ENCODE measurements around the gene DPP7.

DPP7 gene

DNA sequence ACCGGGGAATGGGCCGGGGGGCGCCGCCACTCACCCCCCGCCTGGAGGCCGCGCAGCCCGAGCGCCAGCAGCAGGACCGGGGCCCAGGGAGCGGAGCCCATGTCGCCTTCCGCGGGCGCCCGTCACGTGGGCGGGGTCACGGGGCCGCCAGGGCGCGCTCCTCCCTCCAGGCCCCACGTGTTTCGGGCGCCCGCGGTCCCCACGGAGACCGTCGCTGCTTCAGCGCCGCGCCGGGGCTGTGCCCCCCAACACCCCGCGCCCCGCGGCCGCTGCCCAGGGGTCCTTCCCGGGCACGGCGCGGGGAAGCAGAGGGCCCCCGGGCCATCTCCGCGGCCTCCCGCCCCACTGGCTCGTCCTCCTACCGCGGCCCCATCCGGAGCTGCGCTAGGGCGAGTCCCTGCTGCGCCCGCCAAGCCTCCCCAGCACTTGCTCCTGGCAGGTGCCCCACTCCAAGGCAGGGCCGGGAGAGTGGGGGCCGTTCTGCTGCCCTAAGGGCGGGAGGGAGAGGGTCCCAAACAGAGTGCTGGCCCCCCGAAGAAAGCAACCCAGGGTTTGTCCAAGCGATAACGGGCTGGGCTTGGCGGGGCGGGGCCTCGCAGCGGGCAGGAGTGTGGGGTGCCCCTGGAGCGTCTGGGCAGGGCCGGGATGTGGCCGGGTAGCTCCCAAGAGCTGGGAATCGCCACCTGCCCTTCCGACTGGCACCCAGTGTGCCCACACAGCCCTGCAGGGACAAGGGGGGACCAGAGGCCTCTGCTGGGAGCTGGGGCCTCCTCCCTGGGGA is at the start of gene DPP7:
DPP7 (minus strand) TSS at position 121 of the 781 bp plus-strand sequence; CDS start at position 101, 20 bp downstream.
- DNase-seq (ENCODE audit: low read depth in 2 of 2), result peak; percentile 58 to 67

DNA sequence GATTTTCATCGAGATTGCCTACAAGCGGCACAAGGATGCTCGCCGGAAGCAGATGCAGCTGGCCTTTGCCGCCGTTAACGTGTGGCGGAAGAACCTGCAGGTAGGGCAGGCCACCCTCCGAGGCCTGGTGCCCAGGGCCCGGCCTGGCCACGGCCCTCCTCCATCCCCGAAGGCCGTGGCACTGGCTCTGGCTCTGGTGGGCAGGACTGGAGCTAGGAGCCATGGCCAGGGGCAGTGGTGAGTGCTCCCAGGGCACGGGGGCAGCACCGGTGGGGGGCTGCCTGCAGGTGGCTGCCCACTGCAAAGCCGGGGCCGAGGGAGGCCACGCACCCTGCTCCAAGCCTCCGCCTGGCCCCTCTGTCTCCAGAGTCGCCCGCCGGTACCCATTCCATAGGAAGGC is 49.3 kb upstream of the DPP7 start:
- no peak for DNase-seq (ENCODE audit: low read depth in 2 of 2)

DNA sequence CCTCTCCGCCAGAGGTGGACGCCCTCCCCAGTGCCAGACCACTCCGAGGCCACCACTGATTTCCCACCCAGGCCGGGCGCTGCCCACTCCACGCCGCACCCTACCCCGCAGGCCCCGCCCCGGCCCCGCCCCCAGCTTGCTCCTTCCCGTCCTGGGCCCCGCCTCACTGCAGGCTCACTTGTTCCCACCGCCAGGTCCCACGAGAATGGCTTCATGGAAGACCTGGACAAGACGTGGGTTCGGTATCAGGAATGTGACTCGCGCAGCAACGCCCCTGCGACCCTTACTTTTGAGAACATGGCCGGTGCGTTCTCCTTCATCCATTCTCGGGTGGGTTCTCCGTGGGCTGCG is 48.8 kb upstream of the DPP7 start:
- no peak for DNase-seq (ENCODE audit: low read depth in 2 of 2)

DNA sequence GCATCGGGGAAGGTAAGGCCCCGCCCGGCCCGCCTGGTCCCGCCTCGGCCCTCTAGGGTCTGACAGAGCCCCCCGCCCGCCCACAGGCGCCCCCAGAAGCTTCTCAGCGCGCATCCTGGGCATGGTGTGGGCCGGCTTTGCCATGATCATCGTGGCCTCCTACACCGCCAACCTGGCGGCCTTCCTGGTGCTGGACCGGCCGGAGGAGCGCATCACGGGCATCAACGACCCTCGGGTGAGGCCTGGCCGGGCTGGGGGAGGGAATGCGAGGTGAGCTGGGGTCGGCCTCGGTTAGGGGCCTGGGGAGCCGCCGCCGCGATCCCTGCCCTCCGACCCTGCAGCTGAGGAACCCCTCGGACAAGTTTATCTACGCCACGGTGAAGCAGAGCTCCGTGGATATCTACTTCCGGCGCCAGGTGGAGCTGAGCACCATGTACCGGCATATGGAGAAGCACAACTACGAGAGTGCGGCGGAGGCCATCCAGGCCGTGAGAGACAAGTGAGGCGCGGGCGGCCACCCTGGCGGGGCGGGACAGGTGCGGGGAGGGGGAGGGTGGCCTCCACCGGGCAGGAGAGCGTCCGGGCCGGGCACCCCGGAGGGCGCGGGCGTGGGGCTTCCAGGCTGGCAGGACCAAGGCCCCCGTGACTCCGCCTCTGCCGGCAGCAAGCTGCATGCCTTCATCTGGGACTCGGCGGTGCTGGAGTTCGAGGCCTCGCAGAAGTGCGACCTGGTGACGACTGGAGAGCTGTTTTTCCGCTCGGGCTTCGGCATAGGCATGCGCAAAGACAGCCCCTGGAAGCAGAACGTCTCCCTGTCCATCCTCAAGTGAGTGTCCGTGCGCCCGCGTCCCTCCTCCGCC is 48.2 kb upstream of the DPP7 start:
- no peak for DNase-seq (ENCODE audit: low read depth in 2 of 2)

DNA sequence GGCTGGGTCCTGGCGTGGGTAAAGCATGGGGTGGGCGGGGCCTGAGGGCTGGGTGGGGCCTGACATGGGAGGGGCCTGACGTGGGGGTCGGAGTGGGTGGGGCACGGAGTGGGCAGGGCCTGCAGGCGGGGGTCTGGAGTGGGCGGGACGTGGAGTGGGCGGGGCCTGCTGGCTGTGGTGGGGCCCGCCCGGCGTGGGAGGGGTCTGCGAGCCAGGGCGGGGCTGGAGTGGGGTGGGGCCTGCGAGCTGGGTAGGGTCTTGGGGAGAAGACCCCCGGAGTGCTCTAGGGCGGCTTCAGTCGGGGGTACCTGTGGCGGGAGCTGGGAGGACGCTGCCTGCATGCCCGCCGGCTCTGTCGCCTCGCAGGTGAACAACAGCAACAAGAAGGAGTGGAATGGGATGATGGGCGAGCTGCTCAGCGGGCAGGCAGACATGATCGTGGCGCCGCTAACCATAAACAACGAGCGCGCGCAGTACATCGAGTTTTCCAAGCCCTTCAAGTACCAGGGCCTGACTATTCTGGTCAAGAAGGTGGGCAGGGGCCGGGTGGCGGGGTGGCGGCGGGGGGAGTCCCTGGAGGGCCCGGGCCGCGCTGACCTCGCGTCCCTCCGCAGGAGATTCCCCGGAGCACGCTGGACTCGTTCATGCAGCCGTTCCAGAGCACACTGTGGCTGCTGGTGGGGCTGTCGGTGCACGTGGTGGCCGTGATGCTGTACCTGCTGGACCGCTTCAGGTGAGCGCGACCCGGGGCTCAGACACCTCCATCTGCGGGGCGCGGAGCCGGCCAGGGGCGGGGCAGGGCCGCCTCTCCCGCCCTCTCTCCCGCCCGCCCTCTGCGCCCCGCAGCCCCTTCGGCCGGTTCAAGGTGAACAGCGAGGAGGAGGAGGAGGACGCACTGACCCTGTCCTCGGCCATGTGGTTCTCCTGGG is 47.3 kb upstream of the DPP7 start:
- no peak for DNase-seq (ENCODE audit: low read depth in 2 of 2)

DNA sequence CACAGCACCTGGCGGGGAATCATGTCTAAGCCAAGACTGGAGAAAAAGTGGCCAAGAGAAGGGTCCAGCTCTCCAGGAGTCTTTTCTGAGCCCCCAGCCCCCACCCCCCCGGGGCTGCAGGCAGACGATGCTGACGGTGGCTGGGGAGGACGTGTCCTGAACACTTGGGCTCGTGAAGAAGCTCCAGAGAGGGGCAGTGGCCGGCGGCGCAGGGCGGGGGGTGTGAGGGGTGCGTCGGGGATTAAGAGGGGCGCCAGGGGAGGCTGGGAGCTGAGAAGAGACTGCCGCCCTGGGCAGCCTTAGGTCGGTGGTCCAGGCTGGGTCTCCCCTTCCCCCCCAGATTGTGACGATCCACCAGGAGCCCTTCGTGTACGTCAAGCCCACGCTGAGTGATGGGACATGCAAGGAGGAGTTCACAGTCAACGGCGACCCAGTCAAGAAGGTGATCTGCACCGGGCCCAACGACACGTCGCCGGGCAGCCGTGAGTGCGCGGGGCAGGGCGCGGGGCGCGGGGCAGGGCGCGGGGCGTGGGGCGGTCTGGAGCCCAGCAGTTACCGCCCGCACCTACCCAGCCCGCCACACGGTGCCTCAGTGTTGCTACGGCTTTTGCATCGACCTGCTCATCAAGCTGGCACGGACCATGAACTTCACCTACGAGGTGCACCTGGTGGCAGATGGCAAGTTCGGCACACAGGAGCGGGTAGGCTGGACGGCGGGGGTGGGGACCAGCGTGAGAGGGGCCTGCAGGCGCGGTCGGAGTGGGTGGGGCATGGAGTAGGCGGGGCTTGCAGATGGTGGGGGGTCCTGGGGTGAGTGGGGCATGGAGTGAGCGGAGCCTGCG is 46.4 kb upstream of the DPP7 start:
- no peak for DNase-seq (ENCODE audit: low read depth in 2 of 2)

DNA sequence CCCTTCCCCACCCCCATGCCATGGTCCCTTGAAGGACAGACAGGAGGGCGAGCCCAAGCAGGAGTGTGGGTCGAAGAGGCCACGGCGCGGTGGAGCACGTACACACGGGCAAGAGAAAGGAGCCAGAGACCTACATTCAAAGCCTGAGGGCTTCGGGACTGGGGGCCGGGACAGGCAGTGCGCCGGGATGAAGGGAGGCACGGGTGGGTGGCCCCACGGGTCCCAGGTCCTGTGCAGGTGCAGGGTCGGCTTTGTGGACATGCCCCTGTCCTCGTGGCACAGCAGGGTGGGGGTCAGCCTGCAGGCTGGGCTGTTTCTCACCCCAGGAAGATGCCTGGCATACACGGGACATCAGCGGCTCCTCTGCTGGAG is 45.5 kb upstream of the DPP7 start:
- DNase-seq (ENCODE audit: low read depth in 2 of 2), result no peak

DNA sequence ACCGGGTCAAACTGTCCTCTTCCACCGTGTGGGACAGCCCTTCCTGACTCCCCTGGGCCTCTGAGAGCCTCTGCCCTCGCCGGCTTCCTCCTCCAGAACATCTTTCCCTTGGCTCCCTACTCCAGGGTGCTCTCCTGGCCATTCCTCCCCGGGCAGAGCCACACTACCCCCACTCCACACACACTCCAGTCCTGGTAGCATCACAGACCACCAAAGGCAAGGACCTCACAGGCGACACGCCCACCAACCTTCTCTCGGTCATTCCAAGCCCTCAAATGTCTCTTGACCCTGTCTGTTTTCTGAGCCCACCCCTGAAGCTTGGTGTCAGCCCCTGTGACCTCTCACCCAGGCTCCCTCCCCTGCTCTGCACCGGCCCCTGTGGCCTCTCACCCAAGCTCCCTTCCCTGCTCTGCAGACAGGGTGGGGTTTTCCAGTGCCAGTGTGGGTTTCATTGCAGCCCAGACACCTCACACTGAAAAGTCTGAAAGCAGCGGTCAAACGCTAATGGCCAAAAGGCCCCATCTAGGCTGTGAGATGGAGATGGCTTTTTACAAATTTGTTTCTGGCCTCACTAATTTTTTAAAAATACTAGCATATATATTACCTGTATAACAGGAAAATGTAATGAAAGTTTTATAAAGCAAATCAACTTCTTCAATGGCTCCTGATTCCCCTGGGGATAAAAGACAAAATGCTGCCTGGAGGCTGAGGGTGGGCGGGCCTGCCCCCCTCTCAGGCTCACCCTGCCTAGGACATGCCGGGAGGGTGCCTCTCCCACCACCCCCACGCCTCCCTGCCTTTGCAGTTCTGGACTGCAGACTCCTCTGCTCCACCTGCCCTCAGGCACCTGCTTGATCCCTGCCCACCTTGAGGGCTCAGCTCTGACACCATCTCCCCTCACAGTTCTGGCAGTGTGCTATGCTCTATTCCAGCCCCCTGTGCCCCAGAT is 44.8 kb upstream of the DPP7 start:
- DNase-seq (ENCODE audit: low read depth in 2 of 2), result no peak

DNA sequence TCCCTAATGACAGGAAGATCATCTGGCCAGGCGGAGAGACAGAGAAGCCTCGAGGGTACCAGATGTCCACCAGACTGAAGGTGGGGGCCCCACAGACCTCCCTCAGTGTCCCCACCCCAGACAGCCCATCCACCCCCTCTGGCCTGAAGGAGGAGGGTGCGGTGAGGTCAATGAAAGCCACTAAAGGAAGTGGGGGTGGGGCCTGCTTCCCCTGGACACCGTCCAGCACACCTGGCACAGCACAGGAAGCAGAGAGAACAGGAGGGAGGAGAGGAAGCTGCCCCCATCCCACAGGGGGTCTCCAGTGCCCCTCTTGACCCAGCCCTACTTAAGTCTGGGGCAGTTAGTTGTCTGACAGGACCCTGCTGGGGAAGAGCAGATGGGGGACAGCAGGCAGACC is 44.1 kb upstream of the DPP7 start:
- no peak for DNase-seq (ENCODE audit: low read depth in 2 of 2)

DNA sequence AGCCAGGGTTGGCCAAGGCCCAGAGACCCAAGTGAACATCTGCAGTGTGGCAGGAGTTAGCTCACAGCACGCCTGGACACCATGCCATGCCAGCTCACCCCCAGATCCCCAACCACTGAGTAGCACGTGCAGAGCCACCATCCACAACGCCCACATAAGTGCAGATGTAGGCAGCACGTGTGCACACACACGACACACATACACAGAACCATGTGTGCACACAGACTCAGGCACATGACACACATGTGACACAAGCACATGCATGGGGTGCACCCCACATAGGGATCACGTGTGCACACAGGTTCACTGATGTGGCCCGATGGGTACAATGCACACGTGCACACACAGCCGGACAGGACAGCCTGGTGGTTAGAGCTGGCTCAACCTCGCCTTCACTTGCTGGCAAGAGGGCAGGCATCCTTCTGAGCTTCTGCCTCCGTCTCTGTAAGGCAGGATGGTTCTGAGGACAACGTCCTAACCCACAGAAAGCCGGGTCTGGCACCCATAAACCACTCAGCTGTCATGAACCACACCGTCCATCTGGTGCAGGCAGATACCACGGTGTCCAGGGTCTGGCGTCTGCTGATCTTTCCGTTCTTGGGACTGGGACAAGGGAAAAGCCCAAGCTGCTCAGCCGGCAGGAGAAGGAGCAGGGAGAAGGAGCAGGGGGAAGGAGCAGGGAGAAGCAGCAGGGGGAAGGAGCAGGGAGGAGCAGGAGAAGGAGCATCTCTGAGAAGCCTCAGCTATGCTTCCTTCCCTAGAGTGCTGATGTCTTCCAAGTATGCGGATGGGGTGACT is 43.3 kb upstream of the DPP7 start:
- DNase-seq (ENCODE audit: low read depth in 2 of 2), result no peak

DNA sequence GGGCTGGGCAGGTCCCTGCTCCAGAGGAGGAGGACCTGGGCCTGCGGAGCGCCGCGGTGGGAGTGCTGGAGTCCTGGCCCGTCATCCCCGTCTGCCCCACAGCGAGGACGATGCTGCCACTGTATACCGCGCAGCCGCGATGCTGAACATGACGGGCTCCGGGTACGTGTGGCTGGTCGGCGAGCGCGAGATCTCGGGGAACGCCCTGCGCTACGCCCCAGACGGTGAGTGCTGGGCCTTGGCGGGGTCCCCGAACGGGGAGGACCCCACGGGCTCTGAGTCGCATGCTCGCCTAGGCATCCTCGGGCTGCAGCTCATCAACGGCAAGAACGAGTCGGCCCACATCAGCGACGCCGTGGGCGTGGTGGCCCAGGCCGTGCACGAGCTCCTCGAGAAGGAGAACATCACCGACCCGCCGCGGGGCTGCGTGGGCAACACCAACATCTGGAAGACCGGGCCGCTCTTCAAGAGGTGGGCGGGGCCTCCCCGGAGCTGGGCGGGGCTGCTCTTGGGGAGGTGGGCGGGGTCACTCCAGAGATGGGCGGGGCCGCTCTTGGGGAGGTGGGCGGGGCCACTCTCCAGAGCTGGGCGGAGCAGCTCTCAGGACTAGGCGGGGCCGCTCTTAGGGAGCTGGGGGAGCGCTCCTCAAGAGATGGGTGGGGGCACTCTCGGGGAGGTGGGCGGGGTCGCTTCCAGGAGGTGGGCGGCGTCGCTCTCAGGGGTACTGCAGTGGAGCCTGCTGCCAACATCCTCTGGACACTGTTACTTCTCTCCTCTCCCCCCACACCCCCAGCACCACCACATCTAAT is 42.2 kb upstream of the DPP7 start:
- peak; percentile 44 to 69 for DNase-seq (ENCODE audit: low read depth in 2 of 2)

DNA sequence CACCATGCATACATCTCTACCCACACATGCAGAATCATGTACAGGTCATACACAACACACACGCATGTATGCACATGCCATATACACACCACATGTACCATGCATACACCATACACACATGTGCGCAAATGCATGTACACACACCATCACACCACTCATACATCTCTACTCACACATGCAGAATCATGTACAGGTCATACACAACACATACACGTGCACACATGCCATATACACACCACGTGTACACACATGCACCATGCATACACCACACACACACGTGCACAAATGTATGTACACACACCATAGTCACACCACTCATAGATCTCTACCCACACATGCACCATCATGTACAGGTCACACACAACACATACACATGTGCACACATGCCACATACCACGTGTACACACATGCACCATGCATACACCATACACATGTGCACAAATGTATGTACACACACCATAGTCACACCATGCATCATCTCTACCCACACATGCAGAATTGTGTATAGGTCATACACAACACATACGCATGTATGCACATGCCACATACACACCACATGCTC is 38.4 kb upstream of the DPP7 start:
- DNase-seq (ENCODE audit: low read depth in 2 of 2), result no peak

DNA sequence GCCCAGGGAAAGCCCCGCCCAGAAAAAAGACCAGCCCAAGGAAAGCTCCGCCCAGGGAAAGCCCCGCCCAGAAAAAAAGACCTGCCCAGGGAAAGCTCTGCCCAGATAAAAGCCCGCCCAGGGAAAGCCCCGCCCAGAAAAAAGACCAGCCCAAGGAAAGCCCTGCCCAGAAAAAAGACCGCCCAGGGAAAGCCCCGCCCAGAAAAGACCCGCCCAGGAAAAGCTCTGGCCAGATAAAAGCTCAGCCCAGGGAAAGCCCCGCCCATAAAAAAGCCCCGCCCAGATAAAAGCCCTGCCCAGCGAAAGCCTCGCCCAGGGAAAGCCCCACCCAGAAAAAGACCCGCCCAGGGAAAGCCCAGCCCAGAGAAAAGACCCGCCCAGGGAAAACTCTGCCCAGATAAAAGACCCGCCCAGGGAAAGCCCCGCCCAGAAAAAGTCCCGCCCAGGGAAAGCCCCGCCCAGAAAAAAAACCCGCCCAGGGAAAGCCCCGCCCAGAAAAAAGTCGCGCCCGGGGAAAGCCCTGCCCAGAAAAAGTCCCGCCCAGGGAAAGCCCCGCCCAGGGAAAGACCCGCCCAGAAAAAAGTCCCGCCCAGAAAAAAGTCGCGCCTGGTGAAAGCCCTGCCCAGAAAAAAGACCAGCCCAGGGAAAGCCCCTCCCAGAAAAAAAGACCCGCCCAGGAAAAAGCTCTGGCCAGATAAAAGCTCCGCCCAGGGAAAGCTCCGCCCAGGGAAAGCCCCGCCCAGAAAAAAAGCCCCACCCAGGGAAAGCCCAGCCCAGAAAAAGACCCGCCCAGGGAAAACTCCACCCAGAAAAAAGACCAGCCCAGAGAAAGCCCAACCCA is 36.3 kb upstream of the DPP7 start:
- no peak for DNase-seq (ENCODE audit: low read depth in 2 of 2)

DNA sequence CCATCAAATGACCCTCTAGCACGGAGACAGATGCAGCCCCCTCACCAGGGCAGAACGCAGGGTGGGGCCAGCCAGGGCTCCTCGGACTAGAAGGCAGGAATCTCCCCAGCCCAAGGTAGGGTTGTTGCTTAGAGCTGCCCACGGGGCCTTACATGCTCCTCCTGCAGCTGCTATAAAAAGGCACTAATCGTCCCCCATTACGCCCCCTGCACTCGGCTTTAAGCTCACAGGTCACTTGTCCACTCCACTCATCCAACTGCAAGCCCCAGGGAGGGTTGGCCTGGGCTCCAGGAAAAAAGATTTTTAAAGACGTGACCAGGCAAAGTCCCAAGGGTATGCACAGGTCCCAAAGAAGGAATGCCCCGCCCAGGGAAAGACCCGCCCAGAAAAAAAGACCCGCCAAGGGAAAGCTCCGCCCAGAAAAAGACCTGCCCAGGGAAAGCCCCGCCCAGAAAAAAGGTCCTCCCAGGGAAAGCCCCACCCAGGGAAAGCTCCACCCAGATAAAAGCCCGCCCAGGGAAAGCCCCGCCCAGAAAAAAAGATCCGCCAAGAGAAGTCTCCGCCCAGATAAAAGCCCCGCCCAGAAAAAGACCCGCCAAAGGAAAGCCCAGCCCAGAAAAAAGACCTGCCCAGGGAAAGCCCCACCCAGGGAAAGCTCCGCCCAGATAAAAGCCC is 35.5 kb upstream of the DPP7 start:
- DNase-seq (ENCODE audit: low read depth in 2 of 2), result no peak

DNA sequence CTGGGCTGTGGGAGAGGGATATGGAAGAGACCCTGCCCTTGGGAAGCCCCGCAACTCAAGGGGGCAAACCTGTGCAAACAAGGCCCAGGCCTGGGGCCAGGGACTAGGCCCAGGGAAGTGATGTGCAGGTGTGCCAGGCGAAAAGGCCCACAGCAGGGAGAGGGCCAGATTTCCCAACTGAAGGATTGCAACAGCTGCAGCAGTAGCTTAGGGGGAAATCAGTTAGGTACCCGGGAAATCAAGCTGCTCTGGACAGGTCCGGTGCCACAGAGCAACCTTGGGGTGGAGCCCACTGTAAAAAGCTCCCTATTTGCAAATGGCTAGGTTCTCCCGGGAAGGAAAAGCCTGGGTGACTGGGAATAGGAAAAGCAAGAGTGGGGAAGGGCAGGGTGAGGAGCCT is 34.8 kb upstream of the DPP7 start:
- DNase-seq (ENCODE audit: low read depth in 2 of 2), result no peak

DNA sequence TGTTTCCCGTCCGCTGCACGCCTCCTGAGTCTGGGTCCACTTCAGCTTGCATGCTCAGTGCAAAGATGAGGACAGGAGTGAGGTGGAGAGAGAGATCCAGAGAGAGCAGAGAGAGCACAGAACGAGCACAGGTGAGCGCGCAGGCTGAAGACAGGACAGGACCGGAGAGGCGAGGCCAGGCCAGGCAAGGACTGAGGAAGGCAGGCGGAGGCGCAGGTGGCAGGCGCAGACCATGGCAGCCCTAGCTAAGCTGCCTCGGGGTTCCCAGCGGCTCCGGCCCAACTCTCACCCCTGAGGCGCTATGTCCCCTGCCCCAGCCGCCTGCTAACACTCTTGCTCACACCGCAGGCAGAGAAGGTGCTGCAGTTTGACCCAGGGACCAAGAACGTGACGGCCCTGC is 34.1 kb upstream of the DPP7 start:
- no peak for DNase-seq (ENCODE audit: low read depth in 2 of 2)

DNA sequence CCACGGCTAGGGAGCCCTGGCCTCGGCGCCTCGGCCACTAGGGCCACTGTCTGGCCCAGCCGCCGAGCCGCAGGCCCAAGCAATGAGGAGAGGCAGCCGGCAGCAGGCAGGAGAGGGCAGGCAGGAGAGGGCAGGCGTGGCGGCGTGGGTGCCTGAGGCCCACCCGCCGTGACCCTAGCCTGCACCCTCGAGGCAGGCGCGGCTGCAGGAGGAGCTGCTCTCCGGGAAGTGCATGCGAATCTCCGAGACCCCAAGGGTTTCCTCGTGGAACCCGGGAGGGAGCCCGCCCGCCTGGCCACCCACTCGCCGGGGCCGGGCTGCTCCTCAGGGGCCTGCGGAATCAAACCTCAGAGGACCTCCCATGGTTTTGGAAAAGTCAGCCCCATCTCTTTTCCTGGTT is 33.7 kb upstream of the DPP7 start:
- no peak for DNase-seq (ENCODE audit: low read depth in 2 of 2)

Measured in stimulated activated CD8-positive, alpha-beta memory T cell treated with anti-CD3 and anti-CD28 coated beads, Interleukin-15, amount 100 ng/mL, for 4 hours (primary cell).